PC-3 (cell line): ENCODE measurements around the gene FCHO1.

ENCODE experiments used
- CTCF ChIP-seq: fragments of 300-600 bp; sonication (generic); conservative IDR thresholded peaks from 2 replicates; pipeline ENCODE4 v1.5.1; 2017; ENCODE audit warnings: antibody characterized with exemption, low read depth, mild to moderate bottlenecking, low read length
- EZH2 ChIP-seq: fragments of 300-600 bp; sonication (generic); IDR thresholded peaks from one replicate; pipeline ENCODE4 v1.6.1; 2017; ENCODE audit warnings: antibody characterized with exemption, mild to moderate bottlenecking, low read length; ENCODE audit not compliant: unreplicated experiment

DNA sequence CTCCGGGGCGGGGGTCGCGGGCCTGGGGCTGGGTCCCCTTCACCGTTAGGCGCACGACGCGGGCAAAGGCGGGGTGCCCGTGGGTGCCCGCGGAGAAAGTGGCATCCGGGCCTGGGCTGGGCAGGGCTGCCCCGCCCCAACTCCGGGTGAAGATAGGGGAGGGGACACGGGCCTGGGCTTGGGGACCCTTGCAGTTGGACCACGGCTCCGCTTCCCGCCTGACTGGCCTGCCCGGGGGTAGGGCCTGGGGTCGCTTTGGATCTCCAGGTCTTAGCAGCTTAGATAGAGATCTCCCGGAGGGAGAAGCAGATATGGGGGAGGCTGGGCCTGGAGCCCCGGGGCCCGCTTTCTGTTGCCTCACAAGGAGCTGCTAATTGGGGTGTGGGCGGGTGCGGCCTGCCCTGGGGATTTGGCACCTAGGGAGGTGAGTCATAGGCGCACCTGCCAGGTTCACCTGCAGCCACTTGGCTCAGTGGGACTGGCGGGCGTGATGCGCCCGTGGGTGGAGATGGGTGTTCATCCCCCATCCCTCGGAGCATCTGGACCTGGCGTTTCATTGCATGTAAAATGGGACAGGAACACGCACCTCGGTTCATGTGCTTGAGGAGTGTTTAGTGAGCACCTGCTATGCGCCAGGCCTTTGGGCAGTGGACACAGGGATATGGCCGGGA lies 31.4 kb upstream of the FCHO1 start:
- no peak for TF ChIP-seq CTCF
- no peak for TF ChIP-seq EZH2
